OCI-LY3 (cell line): ENCODE results near the gene ZNF438.

ENCODE experiments used
- H2AFZ ChIP-seq: fragments of 200-600, 300-600 bp; shearing (Covaris generic); 2 replicates; pipeline ENCODE4 v1.6.0; 2014; ENCODE audit warnings: antibody characterized with exemption, low read depth, low read length
- H3K27ac ChIP-seq: fragments of 200-600, 300-600 bp; sonication (generic); 2 replicates; pipeline ENCODE4 v1.5.1; 2014; ENCODE audit warnings: mild to moderate bottlenecking, low read length, moderate library complexity, mixed read lengths
- H3K27me3 ChIP-seq: fragments of 200-600, 300-600 bp; sonication (generic); 2 replicates; pipeline ENCODE4 v1.6.1; 2014; ENCODE audit warnings: low read depth, low read length, mixed read lengths
- H3K36me3 ChIP-seq: fragments of 200-600, 300-600 bp; sonication (generic); replicated peaks from 2 replicates; pipeline ENCODE3; 2014; ENCODE audit warnings: low read depth, low read length, mixed read lengths
- H3K4me1 ChIP-seq: fragments of 300-600, 200-600 bp; sonication (generic); 2 replicates; pipeline ENCODE4 v1.6.1; 2014; ENCODE audit warnings: low read length, mixed read lengths
- H3K4me2 ChIP-seq: fragments of 200-600, 300-600 bp; sonication (generic); 2 replicates; pipeline ENCODE4 v1.6.1; 2014; ENCODE audit warnings: low read length, mixed read lengths
- H3K4me3 ChIP-seq: fragments of 300-600, 200-600 bp; sonication (generic); 2 replicates; pipeline ENCODE4 v1.5.1; 2014; ENCODE audit warnings: antibody characterized with exemption, mild to moderate bottlenecking, low read length, moderate library complexity
- H3K79me2 ChIP-seq: fragments of 300-600, 200-600 bp; shearing (Covaris generic); 2 replicates; pipeline ENCODE4 v1.6.1; 2014; ENCODE audit warnings: mild to moderate bottlenecking, low read length, mixed read lengths
- H3K9ac ChIP-seq: fragments of 300-600, 200-600 bp; shearing (Covaris generic); 2 replicates; pipeline ENCODE4 v1.6.0; 2014; ENCODE audit warnings: mild to moderate bottlenecking, low read length, moderate library complexity
- H3K9me3 ChIP-seq: fragments of 200-600, 300-600 bp; shearing (Covaris generic); 2 replicates; pipeline ENCODE4 v1.6.1; 2014; ENCODE audit warnings: low read length, mixed read lengths; ENCODE audit not compliant: insufficient read depth
- H4K20me1 ChIP-seq: fragments of 200-600, 300-600 bp; sonication (generic); 2 replicates; pipeline ENCODE4 v1.6.1; 2016; ENCODE audit warnings: low read length, mixed read lengths; ENCODE audit not compliant: insufficient read depth
- CTCF ChIP-seq: fragments of 200-600, 300-600 bp; sonication (generic); IDR thresholded peaks from 2 replicates; pipeline ENCODE4 v1.5.1; 2014; ENCODE audit warnings: antibody characterized with exemption, low read length, low read depth
- EZH2phosphoT487 ChIP-seq: fragments of 200-600 bp; shearing (Covaris generic); IDR thresholded peaks from 2 replicates; pipeline ENCODE4 v1.6.1; 2018; ENCODE audit warnings: antibody characterized with exemption, mixed run types, low read depth

ZNF438 gene

DNA sequence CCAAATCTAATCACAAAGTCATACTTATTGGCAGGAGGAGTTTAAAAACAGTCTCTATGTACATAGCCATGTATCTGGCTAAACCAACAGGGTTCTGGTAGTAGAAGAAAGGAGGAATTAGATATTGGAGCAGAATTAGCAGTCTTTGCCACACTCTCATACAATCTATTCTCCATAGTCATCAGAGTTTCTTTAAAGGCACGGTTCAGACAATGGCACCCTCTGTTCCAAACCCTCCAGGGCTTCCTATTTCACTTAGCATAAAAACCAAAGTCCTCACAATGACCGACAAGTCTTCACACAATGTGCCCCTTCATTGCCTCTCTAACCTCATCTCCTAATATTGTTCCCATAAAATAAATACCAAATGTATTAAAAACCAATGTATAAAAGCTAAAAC lies 12.7 kb downstream of the ZNF438 start:
- no peak overlapping the region for H3K27ac ChIP-seq
- no peaks in the 10 kb centered on the region for H3K9me3 ChIP-seq
- H3K4me1 ChIP-seq, result no peaks in the 10 kb centered on the region
- no peak overlapping the region for H3K9ac ChIP-seq
- H4K20me1 ChIP-seq, result no peaks in the 10 kb centered on the region
- H3K4me2 ChIP-seq, result no peak overlapping the region
- H2AFZ ChIP-seq, result no peak overlapping the region
- TF ChIP-seq CTCF (no peak), EZH2phosphoT487 (no peak)
- H3K36me3 ChIP-seq, result no peaks in the 10 kb centered on the region
- no peak overlapping the region for H3K4me3 ChIP-seq
- no peaks in the 10 kb centered on the region for H3K27me3 ChIP-seq
- H3K79me2 ChIP-seq, result 0 out of 2 replicates have a peak, but pooled peaks cover 3% of the 10 kb centered on the region

- no peak overlapping the region for H3K9ac ChIP-seq
- H3K9me3 ChIP-seq, result no peaks in the 10 kb centered on the region
- H3K79me2 ChIP-seq, result 0 out of 2 replicates have a peak, but pooled peaks cover 3% of the 10 kb centered on the region
- no peaks in the 10 kb centered on the region for H3K4me1 ChIP-seq
- no peak for TF ChIP-seq EZH2phosphoT487
- no peak for TF ChIP-seq CTCF
- H4K20me1 ChIP-seq, result no peaks in the 10 kb centered on the region
- H3K27ac ChIP-seq, result no peak overlapping the region
- H3K27me3 ChIP-seq, result no peaks in the 10 kb centered on the region
- H3K4me2 ChIP-seq, result no peak overlapping the region
- no peaks in the 10 kb centered on the region for H3K36me3 ChIP-seq
- no peak overlapping the region for H3K4me3 ChIP-seq
- no peak overlapping the region for H2AFZ ChIP-seq
Measured at GRCh38 chr10:31018356-31018750, 13.3 kb downstream of the ZNF438 start.

- Histone ChIP-seq H3K36me3 (no peaks in the 10 kb centered on the region), H3K27ac (no peak overlapping the region)
Measured at GRCh38 chr10:31017534-31018355, 13.9 kb downstream of the ZNF438 start.

More at GRCh38 chr10:31017534-31018355, 13.9 kb downstream of the ZNF438 start:
- Histone ChIP-seq H3K9ac (no peak overlapping the region), H3K9me3 (no peaks in the 10 kb centered on the region), H3K4me1 (no peaks in the 10 kb centered on the region), H3K27me3 (no peaks in the 10 kb centered on the region), H3K79me2 (0 out of 2 replicates have a peak, but pooled peaks cover 3% of the 10 kb centered on the region), H3K4me3 (no peak overlapping the region), H3K4me2 (no peak overlapping the region), H2AFZ (no peak overlapping the region), H4K20me1 (no peaks in the 10 kb centered on the region)
- TF ChIP-seq EZH2phosphoT487 (no peak), CTCF (no peak)
